HCT116 (cell line): ENCODE data around the gene SNRNP40. TPM values are rescaled to one million over a fixed set of nuclear protein-coding genes. Genes with fewer than 3 reads are reported as not detected.

ENCODE experiments used
- ATAC-seq: fragments of 200-7000 bp; cut with Tn5 transposase; 2 replicates; pipeline ENCODE4 v1.9.1; 2020; ENCODE audit warnings: mild to moderate bottlenecking, moderate library complexity
- BruUV-seq: library from RNA; stranded (reverse); fragments of 400-500 nt; replicated peaks from 2 replicates; lab custom pipeline; 2021; lab: Mats Ljungman, UMichigan
- CTCF ChIA-PET: fragments of 300-600 bp; sonication (Branson Sonifier 250); formaldehyde crosslinking; loops from one replicate; lab custom pipeline; 2021; ENCODE audit warnings: antibody characterized with exemption; lab: Charles Lee
- POLR2A ChIA-PET: fragments of 300-600, 350-600 bp; sonication (Branson Sonifier 250); formaldehyde crosslinking; loops from one replicate; lab custom pipeline; 2021; ENCODE audit warnings: antibody characterized with exemption; lab: Charles Lee
- RAD21 ChIA-PET, 2 experiments: fragments of 300-600 bp; sonication (Branson Sonifier 250); formaldehyde crosslinking; loops; one replicate each; lab custom pipeline; 2023; ENCODE audit warnings: low total read pairs in 2 of 2; ENCODE audit not compliant: uncharacterized antibody in 2 of 2, unreplicated experiment in 2 of 2, low non-redundant PET in 1 of 2; lab: Charles Lee
- DNase-seq: peaks from one replicate; pipeline ENCODE4 v3.0.0-alpha.2; 2010; ENCODE audit warnings: low read depth, low spot score
- H2AFZ ChIP-seq: fragments of 200-600 bp; shearing (Covaris generic), sonication (generic); 2 replicates; pipeline ENCODE4 v1.6.1; 2017; ENCODE audit warnings: low read depth, mixed run types, mixed read lengths, antibody characterized with exemption, low read length; ENCODE audit not compliant: poor library complexity, severe bottlenecking
- H3K27ac ChIP-seq: 2 replicates; pipeline ENCODE4 v1.5.1; 2012; ENCODE audit warnings: low read depth, low read length
- H3K27me3 ChIP-seq: fragments of 200-600 bp; sonication (generic); 2 replicates; pipeline ENCODE4 v1.6.1; 2016; ENCODE audit warnings: mixed run types, low read length, mixed read lengths; ENCODE audit not compliant: insufficient read depth
- H3K36me3 ChIP-seq, 2 experiments: fragments of 200-500 bp in 1 of 2; fragments of 200-600 bp in 1 of 2; sonication (Bioruptor generic) in 1 of 2; sonication (generic) in 1 of 2; 2 replicates each; pipeline versions ENCODE4 v1.5.1 to v1.6.1; 2014 to 2016; ENCODE audit warnings: low read length in 2 of 2, inconsistent platforms in 1 of 2, mixed read lengths in 1 of 2, mixed run types in 1 of 2; ENCODE audit not compliant: insufficient read depth in 2 of 2, control insufficient read depth in 1 of 2
- H3K4me1 ChIP-seq, 2 experiments: fragments of 200-600 bp in 1 of 2; sonication (generic) in 1 of 2; 2 replicates each; pipeline versions ENCODE4 v1.5.1 to v1.6.1; 2012 to 2017; ENCODE audit warnings: low read length in 2 of 2, inconsistent platforms in 1 of 2, mild to moderate bottlenecking in 1 of 2, mixed read lengths in 1 of 2, mixed run types in 1 of 2, moderate library complexity in 1 of 2; ENCODE audit not compliant: insufficient read depth in 2 of 2, control insufficient read depth in 1 of 2
- H3K4me2 ChIP-seq: fragments of 200-600 bp; sonication (generic); 2 replicates; pipeline ENCODE4 v1.6.1; 2017; ENCODE audit warnings: mixed run types, low read length, mixed read lengths
- H3K4me3 ChIP-seq, 2 experiments: fragments of 200-600 bp in 1 of 2; sonication (generic) in 1 of 2; replicated peaks in 1 of 2; 2 replicates each; pipeline ENCODE4 v1.5.1; 2011 to 2016; ENCODE audit warnings: low read length in 2 of 2, control low read depth in 1 of 2, low read depth in 1 of 2, mild to moderate bottlenecking in 1 of 2, mixed read lengths in 1 of 2, mixed run types in 1 of 2
- H3K79me2 ChIP-seq: fragments of 200-600 bp; sonication (generic); 2 replicates; pipeline ENCODE4 v1.6.1; 2017; ENCODE audit warnings: mild to moderate bottlenecking, mixed run types, low read length, moderate library complexity, mixed read lengths; ENCODE audit not compliant: insufficient read depth
- H3K9ac ChIP-seq: fragments of 200-600 bp; sonication (generic); 2 replicates; pipeline ENCODE4 v1.6.1; 2016; ENCODE audit warnings: low read length, mixed read lengths
- H3K9me2 ChIP-seq: fragments of 200-600 bp; sonication (generic), shearing (Covaris generic); 2 replicates; pipeline ENCODE4 v1.6.1; 2017; ENCODE audit warnings: mixed run types, mild to moderate bottlenecking, moderate library complexity; ENCODE audit not compliant: insufficient read depth
- H3K9me3 ChIP-seq, 2 experiments: fragments of 200-500 bp in 1 of 2; fragments of 200-600 bp in 1 of 2; sonication (Bioruptor generic) in 1 of 2; sonication (generic) in 1 of 2; 2 replicates each; pipeline ENCODE4 v1.6.1; 2014 to 2017; ENCODE audit warnings: low read length in 2 of 2, mixed read lengths in 2 of 2, inconsistent platforms in 1 of 2, low read depth in 1 of 2, mild to moderate bottlenecking in 1 of 2, mixed run types in 1 of 2, moderate library complexity in 1 of 2; ENCODE audit not compliant: control insufficient read depth in 1 of 2, insufficient read depth in 1 of 2
- H4K20me1 ChIP-seq: fragments of 200-600 bp; sonication (generic), shearing (Covaris generic); 2 replicates; pipeline ENCODE4 v1.6.1; 2017; ENCODE audit warnings: mixed run types, mild to moderate bottlenecking, moderate library complexity; ENCODE audit not compliant: insufficient read depth
- CTCF ChIP-seq, 3 experiments: fragments of 200-600 bp in 1 of 3; sonication (generic) in 1 of 3; IDR thresholded peaks in 2 of 3; conservative IDR thresholded peaks in 1 of 3; 2 replicates each; pipeline ENCODE4 v1.5.1; 2012 to 2017; ENCODE audit warnings: low read depth in 2 of 3, low read length in 2 of 3, antibody characterized with exemption in 1 of 3, borderline replicate concordance in 1 of 3, control low read depth in 1 of 3, mild to moderate bottlenecking in 1 of 3, mixed read lengths in 1 of 3, mixed run types in 1 of 3, moderate library complexity in 1 of 3; ENCODE audit not compliant: insufficient read depth in 1 of 3
- ELF1 ChIP-seq: IDR thresholded peaks from 2 replicates; pipeline ENCODE4 v1.6.1; 2012; ENCODE audit warnings: low read depth, borderline replicate concordance
- FOSL1 ChIP-seq: IDR thresholded peaks from 2 replicates; pipeline ENCODE4 v1.6.1; 2012; ENCODE audit warnings: low read depth
- ZBTB33 ChIP-seq: IDR thresholded peaks from 2 replicates; pipeline ENCODE4 v1.6.1; 2011; ENCODE audit warnings: mild to moderate bottlenecking, low read length, moderate library complexity; ENCODE audit not compliant: insufficient replicate concordance; ENCODE audit errors: extremely low read depth
- intact Hi-C: fragments of 100-400 bp; cut with micrococcal nuclease; formaldehyde crosslinking; loops from 2 replicates; pipeline ENCODE4 v1.10.0; 2022
- total RNA-seq: library from RNA; stranded (reverse); gene quantifications from one replicate; pipeline ENCODE4 v1.2.1, GENCODE V29; 2021; ENCODE audit not compliant: unreplicated experiment

Gene SNRNP40
- total RNA-seq, 1 experiment from 2014 or later: 91.8 TPM

- intact Hi-C loops: no loop called here
- ATAC-seq (no peak), DNase-seq (no peak)
- Histone ChIP-seq H4K20me1 (no peaks in the 10 kb centered on the region), H3K9ac (no peak overlapping the region; the same call in 1 of the 2 replicates), H3K79me2 (no peaks in the 10 kb centered on the region), H3K4me2 (no peak overlapping the region), H3K4me3 (no peak overlapping the region), H3K9me3 (no peaks in the 10 kb centered on the region), H3K4me1 (peaks cover 0 to 5% of the 10 kb centered on the region in 2 experiments; a peak in 1 of 4 replicates), H2AFZ (no peak overlapping the region), H3K9me2 (no peaks in the 10 kb centered on the region), H3K36me3 (no peaks in the 10 kb centered on the region; a peak in 1 of 4 replicates), H3K27ac (no peak overlapping the region), H3K27me3 (no peaks in the 10 kb centered on the region)
- RAD21 ChIA-PET: no interaction called here
- no peak for TF ChIP-seq CTCF (IDR thresholded peaks at IDR 0.05 in 2 of 3, conservative IDR thresholded peaks at IDR 0.05 in 1 of 3; ENCODE audit: borderline replicate concordance in 1 of 3, insufficient read depth in 1 of 3, low read depth in 2 of 3, low read length in 2 of 3)
- no peak for TF ChIP-seq FOSL1
- no peak for TF ChIP-seq ELF1
- no peak for TF ChIP-seq ZBTB33
- POLR2A ChIA-PET: no interaction called here
- BruUV-seq: no TSS peak
- CTCF ChIA-PET: no interaction called here
Measured at GRCh38 chr1:31243501-31244286, 52.9 kb downstream of the SNRNP40 start.
